ENCODE measurements around the gene CCDC88B.

DNA sequence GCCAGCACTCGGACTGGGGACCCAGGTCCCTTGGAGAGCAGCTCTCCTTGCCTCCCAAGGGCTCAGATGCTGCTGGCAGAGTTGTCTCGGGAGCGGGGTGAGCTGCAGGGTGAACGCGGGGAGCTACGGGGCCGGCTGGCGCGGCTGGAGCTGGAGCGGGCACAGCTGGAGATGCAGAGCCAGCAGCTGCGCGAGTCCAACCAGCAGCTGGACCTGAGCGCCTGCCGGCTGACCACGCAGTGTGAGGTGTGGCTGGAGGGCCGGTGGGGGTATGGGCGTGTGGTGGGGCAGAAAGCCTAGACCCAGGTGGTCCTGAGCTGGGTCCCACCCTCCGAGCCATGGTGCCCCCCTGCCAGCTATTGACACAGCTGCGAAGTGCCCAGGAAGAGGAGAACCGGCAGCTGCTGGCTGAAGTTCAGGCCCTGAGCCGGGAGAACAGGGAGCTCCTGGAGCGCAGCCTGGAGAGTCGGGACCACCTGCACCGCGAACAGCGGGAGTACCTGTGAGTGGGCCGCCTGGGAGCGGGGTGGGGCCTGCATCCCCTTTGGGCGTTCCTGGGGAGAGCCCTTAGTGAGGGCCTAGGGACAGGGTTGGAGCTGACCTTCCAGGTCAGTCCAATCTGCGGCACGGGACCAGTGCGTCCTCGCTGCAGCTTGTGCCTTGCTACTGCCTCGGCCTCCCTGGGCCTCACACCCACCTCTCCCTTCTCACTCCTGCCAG, 13.2 kb downstream of the CCDC88B start:
- TF ChIP-seq, protein P1, sequence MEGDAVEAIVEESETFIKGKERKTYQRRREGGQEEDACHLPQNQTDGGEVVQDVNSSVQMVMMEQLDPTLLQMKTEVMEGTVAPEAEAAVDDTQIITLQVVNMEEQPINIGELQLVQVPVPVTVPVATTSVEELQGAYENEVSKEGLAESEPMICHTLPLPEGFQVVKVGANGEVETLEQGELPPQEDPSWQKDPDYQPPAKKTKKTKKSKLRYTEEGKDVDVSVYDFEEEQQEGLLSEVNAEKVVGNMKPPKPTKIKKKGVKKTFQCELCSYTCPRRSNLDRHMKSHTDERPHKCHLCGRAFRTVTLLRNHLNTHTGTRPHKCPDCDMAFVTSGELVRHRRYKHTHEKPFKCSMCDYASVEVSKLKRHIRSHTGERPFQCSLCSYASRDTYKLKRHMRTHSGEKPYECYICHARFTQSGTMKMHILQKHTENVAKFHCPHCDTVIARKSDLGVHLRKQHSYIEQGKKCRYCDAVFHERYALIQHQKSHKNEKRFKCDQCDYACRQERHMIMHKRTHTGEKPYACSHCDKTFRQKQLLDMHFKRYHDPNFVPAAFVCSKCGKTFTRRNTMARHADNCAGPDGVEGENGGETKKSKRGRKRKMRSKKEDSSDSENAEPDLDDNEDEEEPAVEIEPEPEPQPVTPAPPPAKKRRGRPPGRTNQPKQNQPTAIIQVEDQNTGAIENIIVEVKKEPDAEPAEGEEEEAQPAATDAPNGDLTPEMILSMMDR (IDR thresholded peaks at IDR 0.05) = no peak
- TF ChIP-seq POLR2A (IDR thresholded peaks at IDR 0.05) = no peak
